ENCODE measurements around the gene TADA1.

- TF ChIP-seq CTCF (conservative IDR thresholded peaks at IDR 0.05): no peak
- TF ChIP-seq EZH2 (IDR thresholded peaks at IDR 0.05; ENCODE audit: low read depth): no peak
These were observed 7.4 kb downstream of the TADA1 start for GRCh38 chr1:166868639-166869038.

All from PC-9 (cell line).